IPS-11a (cell line): ENCODE results near the gene FBXO4.
A peak's percentile ranks its signal among the peaks of the same experiment; 100 is the strongest.
"Not testable (repeated sequence)": the region's sequence is repeated elsewhere in the genome, so short reads cannot be mapped to it uniquely, and the experiment has no call there.

Source experiments
- H3K4me3 ChIP-seq: one replicate; pipeline ENCODE4 v1.5.1; 2013; ENCODE audit warnings: low read depth, low read length, control low read depth

FBXO4 gene

GRCh38 chr5:41921874-41922273 is 3.2 kb upstream of the FBXO4 start:
- H3K4me3 ChIP-seq: no peak overlapping the region

GRCh38 chr5:41924526-41924871 is 582 bp upstream of the FBXO4 start:
- peak overlapping the region; percentile 53 for H3K4me3 ChIP-seq

GRCh38 chr5:41925555-41925951 is 472 bp downstream of the FBXO4 start:
- peak overlapping the region; percentile 53 for H3K4me3 ChIP-seq

GRCh38 chr5:41927604-41928003 is 2.5 kb downstream of the FBXO4 start:
- H3K4me3 ChIP-seq: no peak overlapping the region

- H3K4me3 ChIP-seq: no peak overlapping the region
These were observed 4.0 kb downstream of the FBXO4 start for GRCh38 chr5:41929035-41929434.

- H3K4me3 ChIP-seq: no peak overlapping the region
These were observed 7.7 kb downstream of the FBXO4 start for GRCh38 chr5:41932770-41933169.

- H3K4me3 ChIP-seq: no peak overlapping the region
These were observed 10.5 kb downstream of the FBXO4 start for GRCh38 chr5:41935544-41935943.

GRCh38 chr5:41940641-41941040 is 15.6 kb downstream of the FBXO4 start:
- no peak overlapping the region for H3K4me3 ChIP-seq

GRCh38 chr5:41945332-41945955 is 20.4 kb downstream of the FBXO4 start:
- H3K4me3 ChIP-seq: not testable (repeated sequence)

GRCh38 chr5:41951224-41951623 is 26.1 kb downstream of the FBXO4 start:
- H3K4me3 ChIP-seq: no peak overlapping the region

- H3K4me3 ChIP-seq: no peak overlapping the region
These were observed 29.2 kb downstream of the FBXO4 start for GRCh38 chr5:41954286-41954685.

- H3K4me3 ChIP-seq: no peak overlapping the region
These were observed 30.4 kb downstream of the FBXO4 start for GRCh38 chr5:41955432-41956024.

- no peak overlapping the region for H3K4me3 ChIP-seq
These were observed 31.9 kb downstream of the FBXO4 start for GRCh38 chr5:41956943-41957342.

- H3K4me3 ChIP-seq: no peak overlapping the region
These were observed 35.4 kb downstream of the FBXO4 start for GRCh38 chr5:41960481-41960880.

- no peak overlapping the region for H3K4me3 ChIP-seq
These were observed 36.7 kb downstream of the FBXO4 start for GRCh38 chr5:41961736-41962135.

GRCh38 chr5:41962491-41962890 is 37.4 kb downstream of the FBXO4 start:
- no peak overlapping the region for H3K4me3 ChIP-seq

GRCh38 chr5:41966401-41967105 is 41.5 kb downstream of the FBXO4 start:
- H3K4me3 ChIP-seq: no peak overlapping the region

GRCh38 chr5:41967401-41967800 is 42.3 kb downstream of the FBXO4 start:
- H3K4me3 ChIP-seq: no peak overlapping the region

GRCh38 chr5:41968153-41968723 is 43.2 kb downstream of the FBXO4 start:
- H3K4me3 ChIP-seq: no peak overlapping the region

- H3K4me3 ChIP-seq: no peak overlapping the region
These were observed 48.0 kb downstream of the FBXO4 start for GRCh38 chr5:41973087-41973486.

- no peak overlapping the region for H3K4me3 ChIP-seq
These were observed 48.8 kb downstream of the FBXO4 start for GRCh38 chr5:41973887-41974286.

- no peak overlapping the region for H3K4me3 ChIP-seq
These were observed 53.6 kb downstream of the FBXO4 start for GRCh38 chr5:41978676-41979075.
